Spleen (tissue), 7 donors: ENCODE data around the gene PCNX2.

ENCODE experiments used
- POLR2A ChIP-seq, 3 donors: fragments of 450-650 bp; IDR thresholded peaks; one replicate each; pipeline ENCODE4 v1.5.1; 2017; ENCODE audit warnings: antibody characterized with exemption in 3 of 3, mild to moderate bottlenecking in 1 of 3
- TF ChIP-seq, protein P1 (sequence below), 11 experiments: fragments of 200-600 bp in 7 of 11; fragments of 450-650 bp in 4 of 11; sonication (generic) in 4 of 11; IDR thresholded peaks in 8 of 11; conservative IDR thresholded peaks in 3 of 11; 1 replicate in 7 of 11; 2 replicates in 4 of 11; pipeline versions ENCODE4 v1.4.0 to v1.8.0; 2016 to 2021; ENCODE audit warnings: antibody characterized with exemption in 11 of 11, inconsistent platforms in 4 of 11, mild to moderate bottlenecking in 1 of 11
- donor health status: DM: no; HTN: no; CAD: no; lungs with moderate emphysema.
- donor health status: DM: no; HTN: no; CAD: no.
- donor health status: DM: no; HTN: no; CAD: no.

DNA sequence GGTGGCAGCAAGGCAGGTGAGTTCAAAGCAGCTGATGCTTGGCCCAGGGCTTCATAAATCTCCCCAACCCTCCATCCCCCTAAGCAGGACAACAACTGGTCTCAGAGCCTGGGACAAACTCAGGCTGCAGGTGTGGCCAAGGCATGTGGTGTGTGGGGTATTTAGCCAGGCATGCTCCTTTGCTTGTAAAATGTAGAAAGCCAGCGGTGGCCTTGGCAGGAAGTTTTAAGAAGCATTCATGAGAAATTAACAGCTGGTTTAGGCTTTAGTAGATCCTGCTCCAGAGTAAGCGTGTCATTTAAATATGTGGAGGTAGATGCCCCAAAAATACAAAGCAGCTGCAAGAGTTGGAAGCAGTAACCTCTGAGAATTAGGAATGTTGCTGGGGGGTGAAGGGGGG lies 300.3 kb downstream of the PCNX2 start:
- TF ChIP-seq POLR2A (IDR thresholded peaks at IDR 0.05), result no peak
- TF ChIP-seq, protein P1, sequence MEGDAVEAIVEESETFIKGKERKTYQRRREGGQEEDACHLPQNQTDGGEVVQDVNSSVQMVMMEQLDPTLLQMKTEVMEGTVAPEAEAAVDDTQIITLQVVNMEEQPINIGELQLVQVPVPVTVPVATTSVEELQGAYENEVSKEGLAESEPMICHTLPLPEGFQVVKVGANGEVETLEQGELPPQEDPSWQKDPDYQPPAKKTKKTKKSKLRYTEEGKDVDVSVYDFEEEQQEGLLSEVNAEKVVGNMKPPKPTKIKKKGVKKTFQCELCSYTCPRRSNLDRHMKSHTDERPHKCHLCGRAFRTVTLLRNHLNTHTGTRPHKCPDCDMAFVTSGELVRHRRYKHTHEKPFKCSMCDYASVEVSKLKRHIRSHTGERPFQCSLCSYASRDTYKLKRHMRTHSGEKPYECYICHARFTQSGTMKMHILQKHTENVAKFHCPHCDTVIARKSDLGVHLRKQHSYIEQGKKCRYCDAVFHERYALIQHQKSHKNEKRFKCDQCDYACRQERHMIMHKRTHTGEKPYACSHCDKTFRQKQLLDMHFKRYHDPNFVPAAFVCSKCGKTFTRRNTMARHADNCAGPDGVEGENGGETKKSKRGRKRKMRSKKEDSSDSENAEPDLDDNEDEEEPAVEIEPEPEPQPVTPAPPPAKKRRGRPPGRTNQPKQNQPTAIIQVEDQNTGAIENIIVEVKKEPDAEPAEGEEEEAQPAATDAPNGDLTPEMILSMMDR (IDR thresholded peaks at IDR 0.05 in 8 of 11, conservative IDR thresholded peaks at IDR 0.05 in 3 of 11), result no peak
